Memory B cell (primary cell): ENCODE measurements around the gene ANO8.
"Not testable (repeated sequence)": the region's sequence is repeated elsewhere in the genome, so short reads cannot be mapped to it uniquely, and the experiment has no call there.

Experiments
- ATAC-seq: fragments of 150-1000 bp; cut with Tn5 transposase; 2 replicates; pipeline ENCODE4 v1.10.0; 2021; ENCODE audit warnings: low read depth, mild to moderate bottlenecking, moderate library complexity
- DNase-seq, 2 donors: peaks; one replicate each; pipeline ENCODE4 v3.0.0; 2022; ENCODE audit warnings: low spot score in 2 of 2
- H3K27ac Mint-ChIP-seq: one replicate; pipeline ENCODE4 v1.8.0; 2022; ENCODE audit warnings: mild to moderate bottlenecking, moderate library complexity, mixed read lengths
- H3K27me3 Mint-ChIP-seq: one replicate; pipeline ENCODE4 v1.8.0; 2022; ENCODE audit warnings: mixed read lengths
- H3K36me3 Mint-ChIP-seq: one replicate; pipeline ENCODE4 v1.8.0; 2022; ENCODE audit warnings: mild to moderate bottlenecking, mixed read lengths
- H3K4me1 Mint-ChIP-seq: one replicate; pipeline ENCODE4 v1.8.0; 2022; ENCODE audit warnings: mixed read lengths
- H3K4me3 Mint-ChIP-seq: one replicate; pipeline ENCODE4 v1.8.0; 2022; ENCODE audit warnings: mild to moderate bottlenecking, moderate library complexity, mixed read lengths
- H3K9me3 Mint-ChIP-seq: one replicate; pipeline ENCODE4 v1.8.0; 2022; ENCODE audit warnings: mixed read lengths

Gene ANO8

DNA sequence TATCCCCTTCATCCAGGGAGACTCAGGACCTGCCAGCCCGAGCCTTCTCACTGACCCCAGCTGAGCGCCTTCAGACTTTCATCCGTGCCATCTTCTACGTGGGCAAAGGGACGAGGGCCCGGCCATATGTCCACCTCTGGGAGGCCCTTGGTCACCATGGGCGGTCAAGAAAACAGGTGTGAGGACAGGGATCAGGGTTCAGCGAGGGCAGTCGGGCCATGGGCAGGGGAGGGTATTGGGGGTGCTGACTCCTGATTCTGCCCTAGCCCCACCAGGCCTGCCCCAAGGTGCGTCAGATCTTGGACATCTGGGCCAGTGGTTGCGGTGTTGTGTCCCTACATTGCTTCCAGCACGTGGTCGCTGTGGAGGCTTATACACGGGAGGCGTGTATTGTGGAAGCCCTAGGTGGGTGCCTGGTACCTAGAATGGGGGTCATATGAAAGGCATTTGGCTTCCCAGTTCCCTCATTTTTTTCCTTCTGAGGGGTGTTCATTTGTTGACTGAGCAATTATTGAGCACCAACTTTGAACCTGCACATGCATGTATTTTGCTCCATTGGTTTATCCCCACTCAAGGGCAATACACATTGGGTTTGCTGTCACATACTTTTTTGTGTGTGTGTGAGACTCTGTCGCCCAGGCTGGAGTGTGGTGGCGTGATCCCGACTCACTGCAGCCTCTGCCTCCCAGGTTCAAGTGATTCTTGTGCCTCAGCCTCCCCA lies 49.1 kb downstream of the ANO8 start:
- ATAC-seq: no peak
- Mint-ChIP-seq H3K4me3 (no peak overlapping the region), H3K9me3 (no peaks in the 10 kb centered on the region), H3K4me1 (peaks cover 8% of the 10 kb centered on the region), H3K27me3 (no peaks in the 10 kb centered on the region), H3K36me3 (no peaks in the 10 kb centered on the region), H3K27ac (no peak overlapping the region)
- no peak for DNase-seq

DNA sequence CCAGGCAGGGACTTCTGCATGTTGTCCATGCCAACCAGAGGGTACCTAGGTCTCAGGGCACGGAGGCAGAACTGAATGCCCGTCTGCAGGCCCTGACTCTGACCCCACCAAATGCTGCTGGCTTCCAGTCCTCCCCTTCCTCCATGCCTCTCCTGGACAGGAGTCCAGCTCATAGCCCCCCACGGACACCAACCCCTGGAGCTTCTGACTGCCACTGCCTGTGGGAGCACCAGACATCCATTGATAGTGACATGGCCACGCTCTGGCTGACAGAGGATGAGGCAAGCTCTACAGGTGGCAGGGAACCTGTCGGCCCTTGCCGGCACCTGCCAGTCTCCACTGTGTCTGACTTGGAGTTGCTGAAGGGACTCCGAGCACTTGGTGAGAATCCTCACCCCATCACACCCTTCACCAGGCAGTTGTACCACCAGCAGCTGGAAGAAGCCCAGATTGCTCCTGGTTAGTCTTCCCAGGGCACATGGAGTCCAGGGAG lies 51.1 kb downstream of the ANO8 start:
- peaks cover 8% of the 10 kb centered on the region for H3K4me1 Mint-ChIP-seq
- H3K36me3 Mint-ChIP-seq: no peaks in the 10 kb centered on the region
- DNase-seq: no peak
- H3K4me3 Mint-ChIP-seq: peak overlapping the region; percentile 48
- H3K27me3 Mint-ChIP-seq: no peaks in the 10 kb centered on the region
- no peaks in the 10 kb centered on the region for H3K9me3 Mint-ChIP-seq
- ATAC-seq: no peak
- H3K27ac Mint-ChIP-seq: no peak overlapping the region

DNA sequence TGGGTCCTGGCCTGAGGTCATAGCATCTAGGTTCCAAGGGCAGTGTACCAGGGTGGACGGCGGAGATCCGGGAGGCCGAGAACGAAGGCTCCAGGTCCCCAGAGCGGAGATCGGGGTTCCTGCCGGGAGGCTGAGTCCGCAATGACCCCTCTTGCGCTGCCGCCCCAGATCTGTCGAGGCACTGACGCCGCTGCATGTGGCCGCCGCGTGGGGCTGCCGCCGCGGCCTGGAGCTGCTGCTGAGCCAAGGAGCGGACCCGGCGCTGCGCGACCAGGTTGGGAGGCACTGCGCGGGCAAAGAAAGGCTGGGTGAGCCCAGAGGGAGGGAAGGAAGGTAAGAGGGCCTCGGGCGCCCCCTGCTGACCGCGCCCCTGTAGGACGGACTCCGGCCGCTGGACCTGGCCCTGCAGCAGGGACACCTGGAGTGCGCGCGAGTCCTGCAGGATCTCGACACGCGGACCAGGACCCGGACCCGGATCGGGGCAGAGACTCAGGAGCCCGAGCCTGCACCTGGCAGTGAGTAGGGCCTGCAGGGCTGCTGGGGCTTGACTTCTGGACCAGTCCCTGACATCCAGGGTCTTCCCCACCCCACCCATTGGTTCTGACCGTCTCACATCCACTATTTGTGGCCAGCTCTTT lies 52.0 kb downstream of the ANO8 start:
- H3K27ac Mint-ChIP-seq: no peak overlapping the region
- DNase-seq: peak; percentile 78 to 84
- H3K9me3 Mint-ChIP-seq: no peaks in the 10 kb centered on the region

DNA sequence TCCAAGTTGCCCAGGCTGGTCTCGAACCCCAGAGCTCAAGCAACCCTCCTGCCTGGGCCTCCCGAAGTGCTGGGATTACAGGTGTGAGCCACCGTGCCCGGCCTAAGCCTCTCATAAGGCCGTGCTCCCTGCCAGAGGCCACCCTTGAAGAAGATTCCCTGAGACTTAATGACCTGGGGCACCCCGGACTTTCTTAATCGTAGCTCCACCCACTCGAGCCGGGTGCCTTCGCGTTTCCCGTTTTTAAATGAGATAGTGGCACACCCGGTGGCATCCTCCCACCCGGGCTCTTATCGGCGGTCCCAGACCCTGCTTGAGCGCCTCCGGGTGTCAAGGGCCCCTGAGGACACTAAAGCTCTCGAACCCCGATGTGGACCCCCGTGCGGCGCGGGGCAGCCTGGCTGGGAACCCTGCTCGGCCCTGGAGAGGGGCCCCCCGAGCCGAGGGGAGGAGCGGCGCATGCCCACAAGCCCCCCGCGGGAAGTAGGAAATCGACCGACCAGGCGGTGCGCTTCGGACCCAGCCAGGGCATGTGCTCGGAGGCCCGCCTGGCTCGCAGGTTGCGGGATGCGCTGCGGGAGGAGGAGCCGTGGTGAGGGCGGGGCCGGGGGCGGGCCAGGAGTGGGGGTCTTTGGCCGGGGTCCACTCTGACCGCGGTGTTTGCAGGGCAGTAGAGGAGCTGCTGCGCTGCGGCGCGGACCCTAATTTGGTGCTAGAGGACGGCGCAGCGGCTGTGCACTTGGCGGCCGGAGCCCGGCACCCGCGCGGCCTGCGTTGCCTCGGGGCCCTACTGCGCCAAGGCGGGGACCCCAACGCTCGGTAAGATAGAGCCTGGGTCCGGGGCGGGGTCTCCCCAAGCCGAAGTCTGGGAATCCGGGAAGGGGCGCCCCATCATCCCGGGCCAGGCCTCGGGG lies 53.0 kb downstream of the ANO8 start, which contains the start of gene ANKLE1:
Gene ANKLE1 (plus strand): TSS at position 511 of the 914 bp plus-strand sequence. CDS start 20 bp downstream, at position 531.
- peaks cover 8% of the 10 kb centered on the region for H3K4me1 Mint-ChIP-seq
- peak within 1 kb of the TSS; percentile 87 for H3K4me3 Mint-ChIP-seq
- peak within 1 kb of the TSS; percentile 53 for H3K27ac Mint-ChIP-seq
- H3K36me3 Mint-ChIP-seq: peaks cover 10% of the 10 kb centered on the region
- ATAC-seq: peak; percentile 62
- peak in 1 of 2 donors; percentile 61 for DNase-seq
- no peaks in the 10 kb centered on the region for H3K27me3 Mint-ChIP-seq
- no peaks in the 10 kb centered on the region for H3K9me3 Mint-ChIP-seq

More for the DNA sequence above, 52.0 kb downstream of the ANO8 start:
- H3K27me3 Mint-ChIP-seq: no peaks in the 10 kb centered on the region
- H3K36me3 Mint-ChIP-seq: peaks cover under 1% of the 10 kb centered on the region
- peak overlapping the region; percentile 87 for H3K4me3 Mint-ChIP-seq
- ATAC-seq: peak; percentile 84
- peaks cover 8% of the 10 kb centered on the region for H3K4me1 Mint-ChIP-seq

DNA sequence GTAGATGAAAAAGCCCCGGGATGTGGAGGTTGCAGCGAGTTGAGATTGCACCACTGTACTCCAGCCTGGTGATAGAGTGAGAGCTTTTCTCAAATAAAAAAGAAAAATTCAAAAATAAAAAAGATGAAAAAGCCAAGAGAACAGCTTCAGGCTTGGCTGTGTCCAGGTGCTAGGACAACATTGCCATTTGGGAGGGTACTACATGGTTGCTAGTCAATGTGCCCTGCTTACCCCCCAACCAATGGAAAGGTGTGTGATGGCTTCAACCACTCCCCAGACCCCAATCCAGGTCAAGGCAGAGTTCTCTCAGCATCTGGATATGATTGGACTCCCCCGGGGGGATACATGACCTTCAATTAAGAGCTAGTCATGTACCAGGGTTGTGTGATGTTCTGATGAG lies 55.2 kb downstream of the ANO8 start:
- no peaks in the 10 kb centered on the region for H3K27me3 Mint-ChIP-seq
- no peak overlapping the region for H3K4me3 Mint-ChIP-seq
- no peak overlapping the region for H3K27ac Mint-ChIP-seq
- peaks cover 8% of the 10 kb centered on the region for H3K4me1 Mint-ChIP-seq
- no peak for DNase-seq
- H3K9me3 Mint-ChIP-seq: no peaks in the 10 kb centered on the region
- no peak for ATAC-seq
- peaks cover 18% of the 10 kb centered on the region for H3K36me3 Mint-ChIP-seq

DNA sequence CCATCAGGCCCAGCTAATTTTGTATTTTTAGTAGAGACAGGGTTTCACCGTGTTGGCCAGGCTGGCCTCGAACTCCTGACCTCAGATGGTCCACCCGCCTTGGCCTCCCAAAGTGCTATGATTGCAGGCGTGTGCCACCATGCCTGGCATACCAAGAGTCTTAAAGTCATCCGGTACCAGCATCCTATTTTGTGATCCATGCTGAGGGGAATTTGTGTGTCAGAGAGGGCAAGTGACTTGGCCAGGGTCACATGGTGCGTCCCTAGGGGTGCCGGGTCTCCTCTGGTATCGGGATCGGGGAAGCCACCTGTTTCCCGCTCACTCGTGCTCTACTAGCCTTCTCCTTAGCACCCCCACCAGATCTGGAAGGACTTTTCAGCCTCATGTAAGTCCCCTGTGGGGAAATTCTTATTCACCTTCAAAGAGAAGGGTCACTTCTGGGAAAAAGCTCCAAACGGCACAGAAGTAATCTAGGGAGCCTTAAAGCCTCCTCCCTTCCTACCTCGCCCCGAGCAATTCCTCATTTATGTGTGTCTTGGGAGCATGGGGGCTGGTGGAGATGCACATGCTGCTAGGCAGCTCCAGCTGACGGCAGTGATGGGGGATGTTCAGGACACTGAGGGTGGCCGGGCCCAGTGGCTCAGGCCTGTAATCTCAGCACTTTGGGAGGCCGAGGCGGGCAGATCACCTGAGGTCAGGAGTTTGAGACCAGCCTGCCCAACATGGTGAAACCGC lies 59.0 kb downstream of the ANO8 start:
- no peaks in the 10 kb centered on the region for H3K9me3 Mint-ChIP-seq
- no peak for DNase-seq
- ATAC-seq: no peak
- H3K4me3 Mint-ChIP-seq: no peak overlapping the region
- H3K27me3 Mint-ChIP-seq: no peaks in the 10 kb centered on the region
- H3K36me3 Mint-ChIP-seq: peaks cover 24% of the 10 kb centered on the region
- no peaks in the 10 kb centered on the region for H3K4me1 Mint-ChIP-seq
- no peak overlapping the region for H3K27ac Mint-ChIP-seq

DNA sequence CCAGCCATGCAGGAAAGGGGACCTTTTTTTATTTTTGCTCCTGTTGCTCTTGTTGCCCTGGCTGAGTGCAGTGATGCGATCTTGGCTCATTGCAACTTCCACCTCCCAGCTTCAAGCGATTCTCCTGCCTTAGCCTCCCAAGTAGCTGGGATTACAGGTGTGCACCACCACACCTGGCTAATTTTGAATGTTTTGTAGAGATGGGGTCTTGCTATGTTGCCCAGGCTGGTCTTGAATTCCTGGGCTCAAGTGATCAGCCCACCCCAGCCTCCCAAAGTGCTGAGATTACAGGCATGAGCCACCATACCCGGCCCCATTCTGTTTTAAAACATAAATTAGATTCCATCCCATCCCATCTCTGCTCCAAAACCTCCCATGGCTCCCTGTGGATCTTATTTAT lies 59.8 kb downstream of the ANO8 start:
- H3K36me3 Mint-ChIP-seq: peaks cover 26% of the 10 kb centered on the region
- not testable (repeated sequence) for H3K4me1 Mint-ChIP-seq, H3K27ac Mint-ChIP-seq, ATAC-seq, H3K4me3 Mint-ChIP-seq, DNase-seq, H3K9me3 Mint-ChIP-seq, H3K27me3 Mint-ChIP-seq
